Left hindlimb (tissue), 1 donor: ENCODE data around the gene EML2.
"Not testable (repeated sequence)": the region's sequence is repeated elsewhere in the genome, so short reads cannot be mapped to it uniquely, and the experiment has no call there.

Experiments
- DNase-seq: peaks from one replicate; pipeline ENCODE4 v3.0.0-alpha.2; 2018

EML2 gene, protein sequence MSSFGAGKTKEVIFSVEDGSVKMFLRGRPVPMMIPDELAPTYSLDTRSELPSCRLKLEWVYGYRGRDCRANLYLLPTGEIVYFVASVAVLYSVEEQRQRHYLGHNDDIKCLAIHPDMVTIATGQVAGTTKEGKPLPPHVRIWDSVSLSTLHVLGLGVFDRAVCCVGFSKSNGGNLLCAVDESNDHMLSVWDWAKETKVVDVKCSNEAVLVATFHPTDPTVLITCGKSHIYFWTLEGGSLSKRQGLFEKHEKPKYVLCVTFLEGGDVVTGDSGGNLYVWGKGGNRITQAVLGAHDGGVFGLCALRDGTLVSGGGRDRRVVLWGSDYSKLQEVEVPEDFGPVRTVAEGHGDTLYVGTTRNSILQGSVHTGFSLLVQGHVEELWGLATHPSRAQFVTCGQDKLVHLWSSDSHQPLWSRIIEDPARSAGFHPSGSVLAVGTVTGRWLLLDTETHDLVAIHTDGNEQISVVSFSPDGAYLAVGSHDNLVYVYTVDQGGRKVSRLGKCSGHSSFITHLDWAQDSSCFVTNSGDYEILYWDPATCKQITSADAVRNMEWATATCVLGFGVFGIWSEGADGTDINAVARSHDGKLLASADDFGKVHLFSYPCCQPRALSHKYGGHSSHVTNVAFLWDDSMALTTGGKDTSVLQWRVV

DNA sequence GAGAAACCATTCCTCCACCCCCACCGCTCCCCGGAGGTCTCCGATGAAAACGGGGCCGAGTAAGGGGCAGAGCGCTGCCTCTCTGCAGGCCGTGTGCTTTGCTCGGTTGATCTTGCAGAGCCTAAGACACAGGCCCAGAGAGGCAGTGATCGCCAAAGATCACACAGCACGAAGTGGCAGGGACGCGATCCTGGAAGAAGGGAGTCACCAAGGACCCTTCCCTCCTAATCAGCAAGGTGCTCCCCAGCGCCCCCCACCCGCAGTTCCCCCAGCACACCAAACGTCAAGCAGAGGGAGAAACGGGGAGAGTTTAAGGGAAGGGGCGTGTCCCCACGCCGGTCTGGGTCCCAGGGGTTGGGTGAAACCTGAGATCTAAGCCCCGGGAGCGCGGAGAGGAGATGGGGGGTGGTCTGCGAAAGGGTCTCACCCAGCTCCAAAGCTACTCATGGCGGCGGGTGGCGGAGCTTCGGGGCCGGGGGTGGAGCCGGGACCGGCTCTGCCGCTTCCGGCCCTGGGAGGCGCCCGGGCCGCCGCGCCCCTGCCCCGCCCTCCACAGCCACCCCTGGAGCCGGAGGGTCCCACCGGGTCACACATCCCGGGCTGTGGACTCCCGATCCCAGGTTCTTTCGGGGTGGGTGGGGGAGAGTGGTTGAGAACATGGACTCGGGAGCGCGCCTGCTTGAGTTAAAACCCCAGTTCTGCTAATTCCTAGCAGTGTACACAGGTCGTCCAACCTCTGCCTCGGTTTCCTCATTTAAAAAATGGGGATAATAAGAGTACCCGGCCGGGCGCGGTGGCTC lies at the start of gene EML2:
Gene EML2, minus strand, starts transcription at position 468 of the 800 bp plus-strand sequence. Its CDS starts 21 bp downstream, at position 447.
- DNase-seq: peak; percentile 39

DNA sequence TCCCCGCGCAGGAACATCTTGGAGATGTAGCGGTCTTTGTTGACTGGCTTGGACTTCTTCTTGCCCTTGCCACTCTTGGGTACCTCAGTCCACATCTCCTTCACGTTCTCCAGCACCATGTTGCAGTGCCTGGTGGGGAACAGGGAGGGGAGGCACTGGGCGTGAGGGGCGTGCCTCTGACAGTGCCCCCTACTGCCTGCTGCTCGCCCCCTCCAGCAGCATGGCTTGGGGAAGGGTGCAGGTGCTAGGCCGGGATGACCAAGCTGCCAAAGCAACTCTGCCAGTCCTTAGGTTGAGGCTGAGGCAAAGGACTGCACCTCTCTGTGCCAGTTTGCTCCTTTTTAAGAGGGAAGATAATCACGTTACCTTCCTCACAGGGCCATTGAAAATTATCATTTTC lies 48.4 kb upstream of the EML2 start:
- no peak for DNase-seq

DNA sequence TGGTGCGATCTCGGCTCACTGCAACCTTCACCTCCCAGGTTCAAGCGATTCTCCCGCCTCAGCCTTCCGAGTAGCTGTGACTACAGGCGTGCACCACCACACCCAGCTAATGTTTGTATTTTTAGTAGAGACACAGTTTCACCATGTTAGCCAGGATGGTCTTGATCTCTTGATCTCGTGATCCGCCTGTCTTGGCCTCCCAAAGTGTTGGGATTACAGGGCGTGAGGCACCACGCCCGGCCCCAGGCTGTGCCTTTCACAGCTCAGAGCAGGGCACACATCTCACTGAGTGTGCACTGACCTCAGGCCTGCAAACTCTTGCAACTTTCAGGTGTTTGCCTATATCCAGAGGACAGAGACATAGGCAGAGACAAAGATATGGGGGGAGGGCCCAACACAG lies 45.8 kb upstream of the EML2 start:
- DNase-seq: not testable (repeated sequence)

DNA sequence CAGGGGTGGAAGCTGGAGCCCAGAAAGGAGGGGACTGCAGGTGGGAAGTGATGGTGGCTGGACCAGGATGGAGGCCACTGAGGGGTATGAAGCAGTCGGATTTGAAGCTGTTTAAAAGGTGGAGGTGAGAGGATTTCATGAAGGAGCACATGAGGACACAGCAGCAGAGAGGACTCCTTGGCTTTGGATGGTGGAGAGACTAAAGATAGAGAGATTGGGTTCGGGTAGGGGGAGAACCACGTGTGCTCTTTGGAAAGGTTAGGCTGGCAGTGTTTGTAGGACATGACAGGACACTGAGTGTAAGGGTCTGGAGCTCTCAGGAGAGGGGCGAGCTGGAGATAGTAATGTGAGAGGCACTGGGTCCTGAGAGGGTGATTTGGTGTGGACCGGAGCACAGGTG lies 43.7 kb upstream of the EML2 start:
- DNase-seq: no peak

DNA sequence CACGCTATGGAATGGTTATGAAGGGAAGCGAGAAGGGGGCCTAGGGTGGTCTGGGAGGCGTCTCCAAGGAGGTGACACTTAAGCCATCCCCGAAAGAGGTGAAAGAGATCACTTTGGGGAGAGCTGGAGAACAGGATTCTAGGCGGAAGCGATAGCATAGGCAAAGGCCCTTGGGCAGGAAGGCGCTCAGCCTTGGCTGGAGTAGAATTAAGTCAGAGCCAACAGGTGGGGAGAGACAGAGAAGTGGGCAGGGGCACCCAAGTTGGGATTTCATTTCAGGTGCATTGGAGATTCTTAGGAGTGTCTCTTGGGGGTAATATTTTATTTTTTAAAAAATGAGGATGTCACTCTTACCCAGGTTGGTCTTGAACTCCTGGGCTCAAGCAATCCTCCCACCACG lies 42.9 kb upstream of the EML2 start:
- DNase-seq: no peak

DNA sequence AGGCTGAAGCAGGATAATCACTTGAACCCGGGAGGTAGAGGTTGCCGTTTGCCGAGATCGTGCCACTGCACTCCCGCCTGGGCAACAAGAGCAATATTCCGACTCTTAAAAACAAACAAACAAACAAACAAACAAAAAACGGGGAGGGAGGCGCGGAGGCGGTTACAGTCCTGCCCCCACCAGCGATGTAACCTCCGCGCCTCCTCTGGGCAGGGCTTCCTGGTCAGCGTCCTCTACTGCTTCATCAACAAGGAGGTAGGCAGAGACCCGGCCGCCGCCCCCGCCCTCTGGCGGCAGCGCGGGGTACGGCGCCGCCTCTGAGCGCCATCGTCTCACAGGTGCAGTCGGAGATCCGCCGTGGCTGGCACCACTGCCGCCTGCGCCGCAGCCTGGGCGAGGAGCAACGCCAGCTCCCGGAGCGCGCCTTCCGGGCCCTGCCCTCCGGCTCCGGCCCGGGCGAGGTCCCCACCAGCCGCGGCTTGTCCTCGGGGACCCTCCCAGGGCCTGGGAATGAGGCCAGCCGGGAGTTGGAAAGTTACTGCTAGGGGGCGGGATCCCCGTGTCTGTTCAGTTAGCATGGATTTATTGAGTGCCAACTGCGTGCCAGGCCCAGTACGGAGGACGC lies 42.3 kb upstream of the EML2 start:
- DNase-seq: peak; percentile 83

DNA sequence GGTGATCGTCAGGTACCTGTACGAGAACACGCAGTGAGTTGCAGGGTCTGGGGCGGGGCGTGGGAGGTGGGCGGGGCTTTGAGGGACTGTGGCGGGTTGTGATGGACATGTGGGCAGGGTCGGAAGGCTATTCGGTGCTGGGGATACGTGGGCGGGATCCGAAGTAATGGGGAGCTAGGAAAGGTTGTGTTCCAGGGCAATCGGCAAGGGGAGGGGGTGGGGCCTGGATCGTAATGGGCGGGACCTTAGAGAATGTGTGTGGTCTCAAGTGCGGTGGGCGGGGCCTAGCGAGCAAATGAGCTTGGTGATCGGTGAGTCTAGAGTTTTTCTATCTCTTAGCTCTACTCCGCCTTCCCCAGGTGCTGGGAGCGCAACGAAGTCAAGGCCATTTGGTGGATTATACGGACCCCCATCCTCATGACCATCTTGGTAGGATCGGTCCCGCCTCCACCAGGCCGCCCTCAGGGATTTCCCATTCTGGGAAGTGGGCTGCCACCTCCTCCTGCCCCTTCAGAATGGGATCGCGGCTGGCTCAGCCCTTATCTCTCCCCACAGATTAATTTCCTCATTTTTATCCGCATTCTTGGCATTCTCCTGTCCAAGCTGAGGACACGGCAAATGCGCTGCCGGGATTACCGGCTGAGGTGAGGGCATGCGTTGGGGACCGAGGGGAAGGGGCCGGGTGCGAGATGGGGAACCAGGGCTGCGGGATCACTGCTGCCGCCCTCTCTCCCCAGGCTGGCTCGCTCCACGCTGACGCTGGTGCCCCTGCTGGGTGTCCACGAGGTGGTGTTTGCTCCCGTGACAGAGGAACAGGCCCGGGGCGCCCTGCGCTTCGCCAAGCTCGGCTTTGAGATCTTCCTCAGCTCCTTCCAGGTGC lies 38.4 kb upstream of the EML2 start:
- DNase-seq: peak; percentile 62

DNA sequence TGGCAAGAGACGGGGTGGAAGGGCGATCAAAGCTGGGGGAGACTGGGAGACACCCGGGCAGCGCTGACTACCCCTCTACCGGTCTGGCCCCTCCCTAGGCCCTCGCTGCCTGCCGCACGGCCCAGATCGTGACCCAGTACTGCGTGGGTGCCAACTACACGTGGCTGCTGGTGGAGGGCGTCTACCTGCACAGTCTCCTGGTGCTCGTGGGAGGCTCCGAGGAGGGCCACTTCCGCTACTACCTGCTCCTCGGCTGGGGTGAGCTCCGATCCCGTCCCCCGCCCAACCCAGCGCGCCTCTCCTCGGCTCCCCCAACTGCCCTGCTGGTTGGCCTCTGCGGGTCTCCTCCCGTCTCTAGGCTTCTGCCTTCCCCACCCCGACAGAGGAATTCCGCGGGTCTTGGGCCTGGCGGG lies 37.7 kb upstream of the EML2 start:
- no peak for DNase-seq

DNA sequence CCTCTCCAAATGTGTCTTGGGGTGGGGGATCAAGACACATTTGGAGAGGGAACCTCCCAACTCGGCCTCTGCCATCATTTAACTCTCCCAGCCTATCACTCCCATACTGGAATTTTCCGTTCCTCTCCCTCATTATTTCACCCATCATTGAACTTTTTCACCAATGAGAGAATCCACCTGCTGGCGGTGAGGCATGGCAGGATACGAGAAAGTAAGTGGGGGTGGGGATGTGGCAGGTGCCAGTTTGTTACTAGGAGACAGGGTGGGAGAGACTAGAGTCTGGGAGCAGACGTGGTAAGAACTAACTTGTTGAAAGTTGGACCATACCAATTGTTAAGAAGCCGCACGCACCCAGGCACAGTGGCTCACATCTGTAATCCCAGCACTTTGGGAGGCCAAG lies 35.7 kb upstream of the EML2 start:
- no peak for DNase-seq

DNA sequence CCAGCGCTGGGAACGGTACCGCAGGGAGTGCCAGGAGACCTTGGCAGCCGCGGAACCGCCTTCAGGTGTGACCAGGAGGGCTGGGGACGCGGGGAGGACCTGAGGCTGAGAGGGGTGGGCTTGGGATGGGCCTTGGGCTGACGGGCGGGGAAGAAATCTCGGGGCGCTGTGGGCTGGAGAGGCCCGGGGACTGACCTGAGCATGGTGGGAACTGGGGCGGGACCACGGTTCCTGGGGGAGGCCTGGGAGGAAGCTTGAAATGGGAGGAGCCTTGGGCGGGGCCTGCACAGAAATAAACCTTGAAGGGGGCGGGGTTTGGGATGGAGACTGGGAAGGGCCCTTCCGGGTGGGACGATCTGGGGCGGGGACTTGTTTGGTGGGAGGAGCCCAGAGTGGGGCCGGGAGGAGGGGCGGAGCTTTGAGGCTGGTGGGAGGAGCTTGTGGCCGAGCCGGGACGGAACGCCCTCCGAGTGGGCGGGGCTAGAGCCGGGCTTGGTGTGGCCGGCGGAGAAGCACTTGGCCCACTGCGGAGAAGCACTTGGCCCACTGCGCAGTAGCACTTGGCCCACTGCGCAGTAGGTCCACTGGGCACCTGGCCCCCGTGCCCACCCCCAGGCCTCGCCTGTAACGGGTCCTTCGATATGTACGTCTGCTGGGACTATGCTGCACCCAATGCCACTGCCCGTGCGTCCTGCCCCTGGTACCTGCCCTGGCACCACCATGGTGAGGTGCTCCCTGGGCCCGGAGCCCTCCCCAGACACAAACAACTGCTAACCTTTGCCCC lies 31.7 kb upstream of the EML2 start:
- peak; percentile 55 for DNase-seq

DNA sequence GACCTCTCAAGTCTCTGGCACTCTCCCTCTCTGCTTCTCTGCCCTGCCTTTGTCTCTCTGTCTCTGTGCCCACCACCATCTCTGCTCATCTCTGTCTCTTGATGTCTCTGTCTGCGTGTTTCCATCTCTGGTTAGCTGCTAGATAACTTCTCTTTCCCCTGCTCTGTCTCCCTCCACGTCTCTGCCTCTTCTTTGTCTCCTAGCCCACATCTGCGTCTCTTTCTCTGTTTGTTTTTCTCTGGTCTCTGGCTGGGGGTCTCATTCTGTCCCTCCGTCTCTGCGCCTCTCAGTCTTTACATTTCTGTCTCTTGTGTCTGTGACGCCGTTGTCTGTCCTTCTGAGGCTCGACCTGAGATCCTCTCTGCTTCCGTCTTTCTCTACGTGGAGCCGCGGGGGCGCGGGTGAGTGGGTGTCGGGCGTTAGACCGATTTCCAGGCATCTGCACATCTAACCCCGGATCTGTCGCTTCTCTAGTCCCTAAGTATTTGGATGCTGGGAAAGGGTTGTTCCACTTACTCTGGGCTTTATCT lies 29.2 kb upstream of the EML2 start:
- no peak for DNase-seq

DNA sequence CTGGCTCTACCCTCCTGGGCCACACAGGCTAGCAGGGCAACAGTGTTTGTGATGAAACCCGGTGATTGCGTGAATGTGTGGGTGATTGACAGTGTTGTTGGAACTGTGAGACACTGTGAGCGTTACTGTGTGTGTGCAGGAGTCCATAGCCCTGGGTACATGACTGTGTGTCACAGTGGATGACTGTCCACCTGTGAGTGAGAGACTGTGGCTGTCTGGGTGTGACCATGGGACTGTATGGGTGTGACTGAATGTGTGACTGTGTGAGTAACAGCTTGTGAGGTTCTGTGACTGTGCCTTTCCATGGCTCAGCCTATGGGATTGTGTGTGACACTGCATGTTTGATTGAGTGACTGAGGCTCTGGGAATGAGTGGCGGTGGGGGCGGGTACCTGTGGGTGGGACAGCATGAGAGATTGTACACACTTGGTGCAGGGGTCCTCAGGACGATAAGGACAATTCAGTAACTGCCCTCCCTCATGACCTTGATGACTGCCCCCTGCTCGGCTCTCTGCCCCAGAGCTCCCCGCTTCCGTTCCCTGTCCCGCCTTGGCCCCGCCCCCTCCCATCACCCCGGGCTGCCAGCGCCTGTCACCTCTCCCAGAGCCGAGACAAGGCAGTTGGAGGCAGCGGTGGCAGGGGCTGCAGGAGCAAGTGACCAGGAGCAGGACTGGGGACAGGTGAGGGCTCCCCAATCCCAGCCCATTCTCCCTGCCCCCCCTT lies 28.6 kb upstream of the EML2 start, which contains the start of gene GIPR:
Gene GIPR, plus strand, starts transcription at position 602 of the 722 bp plus-strand sequence. CDS start 1,300 bp downstream, outside the sequence.
- DNase-seq: no peak

DNA sequence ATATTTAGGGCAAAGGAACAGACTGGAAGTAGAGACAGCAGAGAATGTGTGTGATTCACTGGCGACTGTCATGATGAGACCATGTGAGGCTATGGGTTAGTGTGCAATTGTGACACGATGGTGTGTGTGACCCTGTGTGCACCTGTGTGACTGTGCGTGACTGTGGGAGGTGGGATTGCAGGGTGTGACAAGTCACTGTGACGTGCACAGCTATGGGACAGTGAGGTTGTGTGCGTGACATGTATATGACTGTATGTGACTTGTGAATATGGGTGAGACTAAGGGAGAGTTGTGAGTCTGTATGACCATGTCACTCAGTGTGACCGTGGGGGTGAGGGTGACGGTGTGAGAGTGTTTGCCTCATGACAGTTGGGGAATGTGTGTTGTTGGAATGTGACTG lies 25.4 kb upstream of the EML2 start:
- no peak for DNase-seq

DNA sequence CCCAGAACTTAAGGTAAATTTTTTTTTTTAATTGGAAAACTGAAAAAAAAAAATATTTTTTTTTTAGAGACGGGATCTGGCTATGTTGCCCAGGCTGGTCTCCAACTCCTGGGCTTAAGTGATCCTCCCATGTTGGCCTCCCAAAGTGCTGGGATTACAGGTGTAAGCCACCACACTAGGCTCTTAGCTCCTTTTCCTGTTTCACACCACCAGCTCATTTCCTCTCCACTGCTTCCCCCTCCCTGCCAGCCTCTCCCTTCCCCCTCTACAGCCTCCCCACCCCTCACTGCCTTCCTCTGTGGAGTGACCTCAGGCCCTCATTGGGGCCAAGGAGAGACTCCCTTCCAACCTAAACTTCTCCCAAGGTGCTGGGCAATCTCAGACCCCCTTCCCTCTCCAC lies 24.6 kb upstream of the EML2 start:
- no peak for DNase-seq

DNA sequence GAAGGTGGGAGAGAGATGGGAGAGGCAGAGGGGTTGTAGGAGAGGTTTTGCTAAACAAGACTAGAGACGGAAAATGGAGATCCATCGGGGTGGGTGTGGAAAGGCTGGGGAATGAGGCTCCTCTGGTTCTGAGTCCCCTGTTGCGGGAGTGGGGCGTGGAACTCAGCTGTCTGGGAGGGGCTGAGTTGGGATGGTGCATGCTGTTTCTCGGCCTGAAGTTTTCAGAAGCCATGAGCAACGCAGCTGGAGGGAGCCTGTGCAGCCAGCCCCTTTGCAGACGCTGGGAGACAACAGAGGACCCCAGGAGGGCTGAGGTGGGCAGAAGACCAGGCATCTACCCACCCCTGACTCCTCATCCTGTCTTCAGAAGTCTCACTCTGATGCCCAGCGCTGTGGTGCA lies 21.4 kb upstream of the EML2 start:
- DNase-seq: no peak

DNA sequence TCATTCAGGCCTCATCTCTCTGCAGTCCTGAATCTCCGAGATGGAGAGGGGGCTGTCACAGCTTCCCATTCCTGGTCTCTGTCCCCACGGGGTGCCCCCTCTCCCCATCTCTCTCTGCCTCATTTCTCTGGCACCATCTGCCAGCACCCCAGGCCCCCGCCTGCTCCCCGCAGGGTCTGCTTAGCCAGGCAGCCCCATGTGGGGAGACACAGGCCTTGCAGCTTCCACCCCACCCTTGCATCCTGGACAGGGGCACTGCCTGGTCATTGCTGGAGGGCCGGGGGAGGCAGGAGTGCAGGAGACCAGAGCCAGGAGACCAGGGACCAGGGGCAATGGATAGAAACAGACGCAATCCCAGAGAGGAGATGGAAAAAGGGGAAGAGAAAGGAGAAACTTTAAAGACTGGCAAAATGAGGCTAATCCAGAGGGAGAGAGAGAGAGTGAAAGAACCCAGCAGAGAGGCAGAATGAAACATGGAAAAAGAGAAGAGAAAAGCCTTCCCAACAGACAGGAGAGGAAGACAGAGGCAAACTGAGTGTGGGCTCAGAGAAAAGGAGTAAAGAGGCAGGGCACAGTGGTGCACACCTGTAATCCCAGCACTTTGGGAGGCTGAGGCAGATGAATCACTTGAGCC lies 20.0 kb upstream of the EML2 start:
- DNase-seq: no peak

DNA sequence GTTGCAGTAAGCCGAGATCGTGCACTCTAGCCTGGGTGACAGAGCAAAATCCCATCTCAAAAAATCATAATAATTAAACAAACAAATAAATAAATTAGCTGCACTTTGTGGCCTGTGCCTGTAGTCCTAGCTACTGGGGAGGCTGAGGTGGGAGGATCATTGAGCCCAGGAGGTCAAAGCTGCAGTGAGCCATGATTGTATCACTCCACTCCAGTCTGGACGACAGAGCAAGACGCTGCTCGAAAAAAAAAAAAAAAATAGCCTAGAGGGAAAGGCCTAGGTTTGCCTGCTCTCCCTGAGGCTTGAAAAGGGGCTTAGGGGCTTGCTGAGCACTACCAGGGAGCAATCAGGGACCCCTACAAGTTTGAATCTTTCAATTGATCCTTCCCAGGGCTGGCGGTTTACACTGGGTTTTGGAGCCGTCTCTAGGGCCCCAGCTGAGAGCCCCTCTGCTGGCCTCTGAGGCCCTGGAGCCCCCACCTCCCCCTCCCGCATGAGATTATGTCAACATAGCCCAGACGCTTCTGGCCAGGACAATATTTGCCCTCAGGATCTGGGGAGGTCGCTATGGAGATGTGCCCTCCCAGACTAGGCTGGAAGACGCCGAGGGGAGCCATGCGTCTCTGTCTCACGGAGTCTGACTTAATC lies 18.4 kb upstream of the EML2 start:
- DNase-seq: no peak

DNA sequence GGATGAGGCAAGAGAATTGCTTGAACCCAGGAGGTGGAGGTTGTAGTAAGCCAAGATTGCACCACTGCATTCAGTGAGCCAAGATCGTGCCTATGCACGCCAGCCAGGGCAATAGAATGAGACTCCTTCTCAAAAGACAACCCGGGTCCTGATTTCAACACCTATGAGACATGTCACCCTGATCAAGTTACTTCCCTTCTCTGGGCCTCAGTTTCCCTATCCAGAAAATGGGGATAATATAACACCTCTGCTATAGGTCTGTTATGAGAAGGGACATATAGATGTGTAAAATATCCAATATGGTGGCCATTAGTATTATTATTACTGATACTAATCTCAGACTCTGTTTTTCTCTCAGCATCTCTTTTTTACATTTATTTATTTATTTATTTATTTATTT lies 15.9 kb upstream of the EML2 start:
- DNase-seq: no peak

DNA sequence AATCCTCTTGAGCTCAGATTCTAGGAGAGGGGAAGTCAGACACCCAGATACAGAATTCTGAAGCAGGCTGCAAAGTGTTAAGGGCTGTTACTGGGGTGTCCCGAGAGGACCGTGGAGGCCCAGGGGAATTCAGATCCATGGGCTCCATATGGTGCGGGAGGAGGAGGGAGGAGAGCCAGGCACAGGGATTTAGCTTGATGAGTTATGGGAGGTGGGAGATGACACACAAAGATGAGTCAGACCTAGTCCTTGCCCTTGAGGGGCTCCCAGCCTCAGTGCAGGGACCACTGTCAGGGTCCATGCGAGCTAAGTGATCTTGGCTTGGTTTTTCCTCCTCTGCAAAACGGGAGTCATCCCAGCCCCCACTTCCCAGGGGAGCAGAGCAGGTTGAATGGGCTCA lies 14.4 kb upstream of the EML2 start:
- DNase-seq: no peak
